ENCODE measurements around the gene ASGR1. TPM values are rescaled to one million over a fixed set of nuclear protein-coding genes. Genes with fewer than 3 reads are reported as not detected.
A peak's percentile ranks its signal among the peaks of the same experiment; 100 is the strongest.

ASGR1 gene
- total RNA-seq, 2 experiments from 2014 or later, result 0.64 to 0.85 TPM

DNA sequence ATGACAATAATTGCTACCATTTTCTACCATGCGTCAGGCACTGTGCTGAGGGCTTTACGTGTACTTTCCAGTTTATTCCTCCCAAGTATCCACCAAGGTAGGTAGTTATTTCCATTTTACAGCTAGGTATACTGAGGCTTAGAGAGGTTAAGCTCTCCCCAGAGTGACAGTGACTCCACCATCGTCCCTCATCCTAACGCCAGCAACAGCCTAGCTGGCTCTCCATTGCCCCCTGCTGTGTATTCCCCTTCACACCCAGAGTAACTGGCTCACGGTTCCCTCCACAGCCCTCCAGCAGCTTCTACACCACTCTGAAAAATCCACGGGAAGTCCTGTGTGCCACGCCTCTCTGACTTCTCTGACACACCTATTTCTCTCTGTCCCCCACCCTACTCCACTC is 7.1 kb upstream of the ASGR1 start:
- H3K9me3 Mint-ChIP-seq, result no peaks in the 10 kb centered on the region
- no peak overlapping the region for H3K4me3 Mint-ChIP-seq
- no peaks in the 10 kb centered on the region for H3K4me1 Mint-ChIP-seq (ENCODE audit: low read depth)
- H3K9me3 ChIP-seq (ENCODE audit: control insufficient read depth in 1 of 2, insufficient read depth in 1 of 2, low read length in 2 of 2), result no peaks in the 10 kb centered on the region
- no peak overlapping the region for H3K27ac Mint-ChIP-seq
- no peaks in the 10 kb centered on the region for H3K4me1 ChIP-seq (ENCODE audit: insufficient read depth, low read length)
- intact Hi-C loops (cut with DNase I, micrococcal nuclease), result no loop called here
- H3K4me3 ChIP-seq (ENCODE audit: low read length), result no peak overlapping the region
- no peaks in the 10 kb centered on the region for H3K27me3 Mint-ChIP-seq
- H3K27ac ChIP-seq (ENCODE audit: low read depth in 1 of 2, low read length in 2 of 2), result no peak overlapping the region
- ATAC-seq (ENCODE audit: poor library complexity), result no peak
- no peaks in the 10 kb centered on the region for H3K36me3 Mint-ChIP-seq (ENCODE audit: low read depth)
- H3K27me3 ChIP-seq (ENCODE audit: control insufficient read depth in 1 of 2, insufficient read depth in 2 of 2, low read length in 2 of 2), result no peaks in the 10 kb centered on the region
- TF ChIP-seq, protein P1, sequence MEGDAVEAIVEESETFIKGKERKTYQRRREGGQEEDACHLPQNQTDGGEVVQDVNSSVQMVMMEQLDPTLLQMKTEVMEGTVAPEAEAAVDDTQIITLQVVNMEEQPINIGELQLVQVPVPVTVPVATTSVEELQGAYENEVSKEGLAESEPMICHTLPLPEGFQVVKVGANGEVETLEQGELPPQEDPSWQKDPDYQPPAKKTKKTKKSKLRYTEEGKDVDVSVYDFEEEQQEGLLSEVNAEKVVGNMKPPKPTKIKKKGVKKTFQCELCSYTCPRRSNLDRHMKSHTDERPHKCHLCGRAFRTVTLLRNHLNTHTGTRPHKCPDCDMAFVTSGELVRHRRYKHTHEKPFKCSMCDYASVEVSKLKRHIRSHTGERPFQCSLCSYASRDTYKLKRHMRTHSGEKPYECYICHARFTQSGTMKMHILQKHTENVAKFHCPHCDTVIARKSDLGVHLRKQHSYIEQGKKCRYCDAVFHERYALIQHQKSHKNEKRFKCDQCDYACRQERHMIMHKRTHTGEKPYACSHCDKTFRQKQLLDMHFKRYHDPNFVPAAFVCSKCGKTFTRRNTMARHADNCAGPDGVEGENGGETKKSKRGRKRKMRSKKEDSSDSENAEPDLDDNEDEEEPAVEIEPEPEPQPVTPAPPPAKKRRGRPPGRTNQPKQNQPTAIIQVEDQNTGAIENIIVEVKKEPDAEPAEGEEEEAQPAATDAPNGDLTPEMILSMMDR (IDR thresholded peaks at IDR 0.05), result no peak
- H3K36me3 ChIP-seq (ENCODE audit: insufficient read depth, low read length), result peaks cover 3% of the 10 kb centered on the region
- CTCF ChIA-PET, result no interaction called here
- POLR2A ChIA-PET, result no interaction called here
- peak in 2 of 14 experiments; percentile 30 to 40 for DNase-seq

DNA sequence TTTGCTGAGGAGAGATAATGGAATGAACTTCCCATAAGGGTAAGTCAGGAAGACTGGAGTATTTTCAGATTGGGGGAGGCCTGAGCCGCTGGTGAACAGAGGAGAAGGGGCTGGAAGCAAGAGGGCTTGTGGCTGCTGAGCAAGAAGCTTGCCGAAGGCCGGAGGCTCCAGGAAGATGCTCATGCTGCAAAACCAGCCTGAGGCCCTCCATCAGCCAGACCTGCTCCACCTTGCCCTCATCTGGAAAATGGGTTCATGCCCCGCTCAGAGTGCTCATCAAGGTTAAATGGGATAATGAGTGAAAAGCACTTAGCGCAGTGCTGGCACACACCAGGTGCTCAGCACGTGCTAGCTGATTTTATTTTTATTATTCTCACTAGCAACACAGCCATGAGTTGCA is 5.5 kb upstream of the ASGR1 start:
- no peaks in the 10 kb centered on the region for H3K4me1 Mint-ChIP-seq (ENCODE audit: low read depth)
- H3K27ac Mint-ChIP-seq, result no peak overlapping the region
- H3K36me3 Mint-ChIP-seq (ENCODE audit: low read depth), result no peaks in the 10 kb centered on the region
- no peak overlapping the region for H3K27ac ChIP-seq (ENCODE audit: low read depth in 1 of 2, low read length in 2 of 2)
- no peaks in the 10 kb centered on the region for H3K4me1 ChIP-seq (ENCODE audit: insufficient read depth, low read length)
- no peaks in the 10 kb centered on the region for H3K9me3 ChIP-seq (ENCODE audit: control insufficient read depth in 1 of 2, insufficient read depth in 1 of 2, low read length in 2 of 2)
- ChIA-PET POLR2A (no interaction called here), CTCF (no interaction called here)
- no peak for ATAC-seq (ENCODE audit: poor library complexity)
- H3K4me3 Mint-ChIP-seq, result no peak overlapping the region
- no peaks in the 10 kb centered on the region for H3K27me3 Mint-ChIP-seq
- TF ChIP-seq, protein P1 (IDR thresholded peaks at IDR 0.05), result no peak
- no peaks in the 10 kb centered on the region for H3K36me3 ChIP-seq (ENCODE audit: insufficient read depth, low read length)
- intact Hi-C loops (cut with DNase I, micrococcal nuclease), result no loop called here
- H3K27me3 ChIP-seq (ENCODE audit: control insufficient read depth in 1 of 2, insufficient read depth in 2 of 2, low read length in 2 of 2), result no peaks in the 10 kb centered on the region
- no peak for DNase-seq
- H3K4me3 ChIP-seq (ENCODE audit: low read length), result no peak overlapping the region
- H3K9me3 Mint-ChIP-seq, result no peaks in the 10 kb centered on the region

DNA sequence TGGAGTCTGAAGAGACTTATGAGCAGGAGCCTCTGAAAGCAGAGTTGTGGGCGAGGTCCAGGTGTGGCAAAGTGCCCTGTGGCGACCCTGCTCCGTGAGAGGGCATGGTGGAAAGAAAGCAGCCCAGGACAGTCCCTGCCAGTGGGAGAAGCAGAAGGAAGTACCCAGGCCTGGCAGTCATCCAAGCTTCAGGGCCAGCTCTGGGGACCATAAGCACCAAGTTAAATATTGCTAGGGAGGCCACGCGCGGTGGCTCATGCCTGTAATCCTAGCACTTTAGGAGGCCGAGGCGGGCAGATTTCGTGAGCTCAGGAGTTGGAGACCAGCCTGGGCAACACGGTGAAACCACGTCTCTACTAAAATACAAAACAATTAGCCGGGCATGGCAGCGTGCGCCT is 4.9 kb upstream of the ASGR1 start:
- H3K4me1 Mint-ChIP-seq (ENCODE audit: low read depth), result no peaks in the 10 kb centered on the region
- Histone ChIP-seq H3K9me3 (ENCODE audit: control insufficient read depth in 1 of 2, insufficient read depth in 1 of 2, low read length in 2 of 2) (no peaks in the 10 kb centered on the region), H3K27ac (ENCODE audit: low read depth in 1 of 2, low read length in 2 of 2) (no peak overlapping the region), H3K4me1 (ENCODE audit: insufficient read depth, low read length) (no peaks in the 10 kb centered on the region), H3K4me3 (ENCODE audit: low read length) (no peak overlapping the region), H3K27me3 (ENCODE audit: control insufficient read depth in 1 of 2, insufficient read depth in 2 of 2, low read length in 2 of 2) (no peaks in the 10 kb centered on the region), H3K36me3 (ENCODE audit: insufficient read depth, low read length) (no peaks in the 10 kb centered on the region)
- no peak overlapping the region for H3K27ac Mint-ChIP-seq
- H3K27me3 Mint-ChIP-seq, result no peaks in the 10 kb centered on the region
- H3K9me3 Mint-ChIP-seq, result no peaks in the 10 kb centered on the region
- POLR2A ChIA-PET, result no interaction called here
- intact Hi-C loops (cut with DNase I, micrococcal nuclease), result no loop called here
- TF ChIP-seq, protein P1 (IDR thresholded peaks at IDR 0.05), result no peak
- ATAC-seq (ENCODE audit: poor library complexity) (no peak), DNase-seq (no peak)
- H3K36me3 Mint-ChIP-seq (ENCODE audit: low read depth), result no peaks in the 10 kb centered on the region
- no peak overlapping the region for H3K4me3 Mint-ChIP-seq
- CTCF ChIA-PET, result no interaction called here

Measured in CD4-positive, alpha-beta T cell (primary cell).